AG08396 (cell line): ENCODE data around the gene IFT52.
"Not testable (repeated sequence)": the region's sequence is repeated elsewhere in the genome, so short reads cannot be mapped to it uniquely, and the experiment has no call there.

Experiments
- DNase-seq: peaks from one replicate; pipeline ENCODE4 v3.0.0; 2012; ENCODE audit warnings: low spot score, mixed read lengths

Gene IFT52

DNA sequence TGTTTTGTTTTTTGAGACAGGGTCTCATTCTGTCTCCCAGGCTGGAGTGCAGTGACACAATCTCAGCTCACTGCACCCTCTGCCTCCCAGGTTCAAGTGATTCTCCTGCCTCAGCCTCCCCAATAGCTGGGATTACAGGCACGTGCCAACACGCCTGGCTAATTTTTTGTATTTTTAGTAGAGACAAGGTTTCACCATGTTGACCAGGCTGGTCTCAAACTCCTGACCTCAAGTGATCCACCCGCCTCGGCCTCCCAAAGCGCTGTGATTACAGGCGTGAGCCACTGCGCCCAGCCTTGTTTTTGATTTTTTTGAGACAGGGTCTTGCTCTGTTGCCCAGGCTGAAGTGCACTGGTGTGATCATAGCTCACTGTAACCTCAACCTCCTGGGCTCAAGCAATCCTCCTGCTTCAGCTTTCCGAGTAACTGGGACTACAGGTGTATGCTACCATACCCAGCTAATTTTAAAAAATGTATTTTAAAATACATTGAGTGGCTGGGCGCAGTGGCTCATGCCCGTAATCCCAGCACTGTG, 61.0 kb downstream of the IFT52 start:
- not testable (repeated sequence) for DNase-seq

DNA sequence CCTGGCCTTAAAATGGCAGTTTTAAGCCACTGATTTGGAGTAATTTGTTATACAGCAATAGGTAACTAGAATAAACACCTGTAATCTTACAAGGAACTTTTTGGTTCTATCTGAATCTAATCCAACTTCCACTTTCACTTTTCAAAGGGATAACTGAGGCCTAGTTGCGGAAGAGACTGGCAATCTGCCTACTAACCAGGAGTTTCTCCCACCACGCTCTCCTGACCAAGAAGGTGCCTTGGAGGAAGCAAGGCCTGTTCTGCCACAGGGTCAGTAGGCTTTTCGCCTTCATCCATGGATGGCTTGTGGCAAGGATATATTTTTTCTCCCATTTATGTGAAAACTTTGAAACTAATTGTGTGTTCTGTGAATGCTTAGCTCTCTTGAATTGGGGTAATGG, 63.2 kb downstream of the IFT52 start:
- no peak for DNase-seq

DNA sequence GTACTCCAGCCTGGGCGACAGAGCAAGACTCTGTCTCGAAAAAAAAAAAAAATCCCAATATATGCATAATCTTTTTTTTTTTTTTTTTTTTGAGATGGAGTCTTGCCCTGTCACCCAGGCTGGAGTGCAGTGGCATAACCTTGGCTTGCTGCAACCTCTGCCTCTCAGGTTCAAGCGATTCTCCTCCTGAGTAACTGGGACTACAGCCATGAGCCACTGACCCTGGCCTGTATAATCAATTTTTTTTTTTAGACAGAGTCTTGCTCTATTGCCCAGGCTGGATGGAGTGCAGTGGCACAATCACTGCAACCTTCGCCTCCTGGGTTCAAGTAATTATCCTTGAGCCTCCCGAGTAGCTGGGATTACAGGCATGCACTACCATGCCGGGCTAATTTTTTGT, 64.4 kb downstream of the IFT52 start:
- not testable (repeated sequence) for DNase-seq

DNA sequence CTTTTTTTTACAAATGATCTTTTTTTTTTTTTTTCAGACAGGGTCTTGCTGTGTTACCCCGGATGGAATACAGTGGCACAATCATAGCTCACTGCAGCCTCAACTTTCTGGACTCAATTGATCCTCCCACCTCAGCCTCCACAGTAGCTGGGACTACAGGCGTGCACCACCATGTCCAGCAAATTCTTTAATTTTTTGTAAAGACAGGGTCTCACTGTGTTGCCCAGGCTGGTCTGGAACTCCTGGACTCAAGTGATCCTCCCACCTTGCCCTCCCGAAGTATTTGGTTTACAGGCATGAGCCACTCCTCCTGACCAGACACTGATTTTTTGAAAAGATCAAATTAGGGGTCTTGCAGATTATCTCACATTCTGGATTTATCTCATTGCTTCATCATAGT, 65.2 kb downstream of the IFT52 start:
- no peak for DNase-seq

DNA sequence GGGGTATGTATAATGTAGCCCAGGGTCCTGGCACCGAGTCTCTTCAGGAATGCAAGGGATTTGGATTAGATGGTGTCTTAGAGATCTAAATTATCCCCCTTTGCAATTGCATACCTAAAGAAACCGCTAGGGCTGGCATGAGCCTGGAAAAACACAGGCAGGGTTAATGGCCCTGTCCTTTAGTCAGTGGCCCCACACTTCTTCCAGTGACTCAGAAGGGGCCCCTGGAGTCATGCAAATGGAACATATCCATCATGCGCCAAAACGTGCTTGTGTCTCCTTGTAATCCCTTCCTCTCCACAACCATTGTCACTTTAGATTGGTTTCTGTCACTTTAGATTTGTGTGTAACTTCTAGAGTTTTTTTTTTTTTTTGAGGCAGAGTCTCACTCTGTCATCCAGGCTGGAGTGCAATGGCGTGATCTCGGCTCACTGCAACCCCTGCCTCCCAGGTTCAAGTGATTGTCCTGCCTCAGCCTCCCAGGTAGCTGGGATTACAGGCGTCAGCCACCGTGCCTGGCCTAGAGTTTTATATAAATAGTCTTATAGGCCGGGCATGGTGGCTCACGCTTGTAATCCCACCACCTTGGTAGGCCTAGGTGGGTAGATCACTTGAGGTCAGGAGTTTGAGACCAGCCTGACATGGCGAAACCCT, 67.5 kb downstream of the IFT52 start:
- no peak for DNase-seq

DNA sequence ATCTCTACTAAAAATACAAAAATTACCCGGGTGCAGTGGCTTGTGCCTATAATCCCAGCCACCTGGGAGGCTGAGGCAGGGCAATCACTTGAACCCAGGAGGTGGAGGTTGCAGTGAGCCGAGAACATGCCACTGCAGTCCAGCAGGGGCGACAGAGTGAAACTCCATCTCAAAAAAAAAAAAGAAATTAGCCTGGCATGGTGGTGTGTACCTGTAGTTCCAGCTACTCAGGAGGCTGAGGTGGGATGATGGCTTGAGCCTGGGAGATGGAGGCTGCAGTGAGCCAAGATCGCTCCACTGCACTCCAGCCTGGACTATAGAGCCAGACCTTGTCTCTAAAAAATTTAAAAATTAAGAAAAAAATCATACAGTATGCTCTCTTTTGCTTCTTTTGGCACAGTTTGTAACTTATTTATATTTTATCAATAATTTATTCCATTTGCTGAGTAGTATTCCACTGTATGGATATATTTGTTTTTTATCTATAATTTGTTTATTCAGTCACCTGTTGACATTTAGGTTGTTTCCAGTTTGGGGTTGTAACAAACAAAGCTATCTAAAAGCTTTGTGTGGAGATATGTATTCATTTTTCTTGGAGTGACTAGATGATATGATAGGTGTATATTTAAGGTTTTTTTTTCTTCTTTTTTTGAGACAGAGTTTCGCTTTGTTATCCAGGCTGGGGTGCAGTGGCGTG, 68.1 kb downstream of the IFT52 start:
- DNase-seq: no peak

DNA sequence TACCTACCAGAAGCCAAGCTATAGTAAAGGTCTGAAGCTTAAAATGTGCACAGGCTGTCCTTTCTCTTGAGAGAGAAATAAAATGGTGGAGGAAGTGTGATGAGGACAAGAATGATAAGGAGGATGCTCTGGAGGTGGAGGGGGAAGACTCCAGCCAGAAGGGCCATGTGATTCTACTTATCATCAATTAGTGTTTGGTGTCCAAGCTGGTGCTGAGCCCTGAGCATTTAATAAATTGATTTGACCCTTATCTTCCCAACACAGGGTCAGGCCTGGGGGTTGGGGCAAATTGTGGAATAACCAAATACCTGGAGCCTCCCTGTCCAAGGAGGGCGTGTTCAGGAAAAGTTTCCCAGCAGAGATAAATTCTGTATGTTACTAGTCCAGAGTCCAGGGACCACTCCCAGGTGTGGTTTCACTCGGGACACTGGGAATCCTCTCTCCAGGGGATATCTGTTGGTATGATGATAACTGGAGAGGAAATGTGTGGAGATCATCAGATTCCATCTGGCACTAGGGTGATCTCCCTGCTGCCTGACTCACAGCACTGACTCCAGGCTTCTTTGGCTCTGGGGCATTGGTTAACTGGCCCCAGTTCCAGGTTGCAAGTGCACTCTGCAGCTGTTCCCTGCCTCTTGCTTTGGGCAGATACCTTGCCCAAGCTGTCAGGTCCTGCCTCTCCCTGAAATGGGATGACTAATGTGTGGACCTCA, 72.4 kb downstream of the IFT52 start:
- no peak for DNase-seq

DNA sequence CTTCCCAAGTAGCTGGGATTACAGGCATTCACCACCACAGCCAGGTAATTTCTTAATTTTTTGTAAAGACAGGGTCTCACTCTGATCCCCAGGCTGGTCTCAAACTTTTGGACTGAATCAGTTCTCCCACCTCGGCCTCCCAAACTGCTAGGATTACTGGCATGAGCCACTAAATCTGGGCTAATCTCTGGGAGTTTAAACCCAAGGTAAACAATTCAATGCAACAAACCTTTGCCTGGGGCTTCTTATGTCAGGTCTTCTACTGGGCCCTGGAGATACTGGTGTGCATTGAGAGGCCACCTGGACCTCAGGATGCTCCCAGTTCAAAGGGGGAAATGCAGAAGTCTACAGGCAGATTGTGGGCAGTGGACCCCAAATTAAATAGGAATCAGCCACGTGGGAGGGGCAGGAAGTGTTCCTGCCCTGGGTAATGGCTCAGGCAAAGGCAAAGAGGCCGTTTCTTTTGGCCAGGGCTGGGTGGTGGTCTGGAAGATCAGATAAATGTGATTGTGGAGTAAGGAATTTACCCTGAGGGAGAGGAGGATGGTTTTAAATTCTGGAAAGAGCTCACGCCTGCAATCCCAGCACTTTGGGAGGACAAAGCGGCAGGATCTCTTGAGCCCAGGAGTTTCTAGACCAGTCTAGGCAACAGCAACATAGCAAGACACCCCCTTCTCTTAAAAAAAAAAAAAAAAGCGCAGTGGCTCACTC, 74.9 kb downstream of the IFT52 start:
- DNase-seq: no peak

DNA sequence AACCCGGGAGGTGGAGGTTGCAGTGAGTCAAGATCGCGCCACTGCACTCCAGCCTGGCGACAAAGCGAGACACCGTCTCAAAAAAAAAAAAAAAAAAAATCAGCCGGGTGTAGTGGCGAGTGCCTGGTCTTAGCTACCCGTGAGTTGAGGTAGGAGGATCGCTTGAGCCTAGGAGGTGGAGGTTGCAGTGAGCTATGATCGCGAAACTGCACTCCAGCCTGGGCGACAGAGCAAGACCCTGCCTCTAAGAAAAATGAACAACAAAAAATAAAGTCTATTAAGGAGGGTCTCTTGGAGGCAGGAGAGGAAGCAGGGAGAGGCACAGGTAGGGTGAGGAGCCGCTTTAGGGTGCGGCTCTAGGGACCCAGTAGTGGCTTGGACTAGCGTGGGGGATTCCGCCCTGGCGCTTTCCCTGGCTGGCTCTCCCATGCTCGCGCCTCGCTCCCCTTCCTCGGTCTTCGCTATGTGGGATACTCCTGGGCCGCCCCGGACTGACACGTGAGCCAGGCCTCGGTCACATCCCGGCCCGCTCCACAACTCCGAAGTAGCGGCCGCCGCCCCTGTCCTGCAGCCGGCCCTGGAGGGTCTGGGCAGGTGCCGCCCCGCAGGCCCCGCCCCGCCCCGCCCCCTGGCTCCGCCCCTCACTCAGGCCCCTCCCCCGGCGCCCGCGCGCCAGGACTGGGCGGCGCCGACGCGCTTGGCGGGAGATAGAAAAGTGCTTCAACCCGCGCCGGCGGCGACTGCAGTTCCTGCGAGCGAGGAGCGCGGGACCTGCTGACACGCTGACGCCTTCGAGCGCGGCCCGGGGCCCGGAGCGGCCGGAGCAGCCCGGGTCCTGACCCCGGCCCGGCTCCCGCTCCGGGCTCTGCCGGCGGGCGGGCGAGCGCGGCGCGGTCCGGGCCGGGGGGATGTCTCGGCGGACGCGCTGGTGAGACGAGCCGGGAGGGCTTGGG, 75.9 kb downstream of the IFT52 start, which contains the start of gene MYBL2:
MYBL2 (plus strand) TSS at position 739 of the 953 bp plus-strand sequence; CDS start at position 909, 170 bp downstream.
- DNase-seq: peak; percentile 91

DNA sequence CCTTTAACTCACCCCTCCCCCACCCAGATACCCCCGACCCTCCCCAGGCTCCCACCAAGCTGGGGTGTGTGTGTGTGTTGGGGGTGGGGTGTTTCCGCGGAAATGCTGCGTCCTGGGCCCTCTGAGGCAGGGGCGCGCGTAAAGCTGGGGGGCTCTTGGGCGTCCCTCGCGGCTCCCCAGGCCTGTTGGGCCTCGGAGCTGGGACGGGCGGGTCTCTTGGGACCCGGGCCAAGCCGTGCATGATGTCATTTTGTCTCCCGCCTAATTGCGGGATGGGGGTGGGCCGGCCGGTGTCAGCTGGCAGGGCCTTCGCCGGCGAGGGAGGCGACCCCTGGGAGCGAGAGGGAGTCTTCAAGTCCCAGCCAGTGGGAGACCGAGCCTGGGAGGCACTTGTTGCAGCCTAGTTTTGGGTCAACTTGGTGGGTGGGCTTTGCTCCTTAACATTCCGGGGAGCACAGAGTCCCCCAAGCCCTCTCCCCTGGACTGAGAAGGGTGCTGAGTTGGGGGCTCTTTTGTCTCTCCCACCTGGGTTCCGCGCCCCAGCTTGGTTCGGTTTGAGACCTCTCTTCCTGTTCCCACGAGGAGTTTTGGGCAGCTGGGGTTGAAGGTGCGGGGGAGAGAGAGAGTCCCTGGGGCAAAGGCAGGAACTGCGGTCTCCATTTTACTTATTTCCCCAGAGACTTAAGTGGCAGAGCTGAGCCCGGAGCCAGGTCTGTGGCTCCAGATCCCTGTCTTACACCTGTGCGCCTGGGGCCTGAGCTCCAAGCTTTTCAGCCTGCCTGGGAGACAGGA, 76.8 kb downstream of the IFT52 start:
- no peak for DNase-seq

DNA sequence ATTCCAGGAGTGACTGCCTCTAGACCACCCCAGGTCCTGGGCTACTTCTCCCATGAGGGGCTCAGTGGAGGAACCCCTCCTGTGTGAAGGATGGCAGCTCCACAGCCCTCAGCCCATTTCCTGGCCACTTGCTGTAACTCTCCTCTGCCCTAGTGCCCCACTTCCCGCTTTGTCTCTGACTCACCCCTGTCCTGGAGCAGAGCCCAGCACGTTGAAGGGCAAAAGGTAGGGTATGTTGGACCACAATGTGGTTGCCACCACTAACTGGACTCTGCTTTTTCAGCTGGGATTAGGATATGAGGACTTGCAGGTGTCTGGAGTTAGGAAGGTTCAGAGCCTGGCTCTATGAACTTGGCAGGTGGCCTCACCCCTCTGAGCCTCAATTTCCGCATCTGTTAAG, 78.6 kb downstream of the IFT52 start:
- no peak for DNase-seq

DNA sequence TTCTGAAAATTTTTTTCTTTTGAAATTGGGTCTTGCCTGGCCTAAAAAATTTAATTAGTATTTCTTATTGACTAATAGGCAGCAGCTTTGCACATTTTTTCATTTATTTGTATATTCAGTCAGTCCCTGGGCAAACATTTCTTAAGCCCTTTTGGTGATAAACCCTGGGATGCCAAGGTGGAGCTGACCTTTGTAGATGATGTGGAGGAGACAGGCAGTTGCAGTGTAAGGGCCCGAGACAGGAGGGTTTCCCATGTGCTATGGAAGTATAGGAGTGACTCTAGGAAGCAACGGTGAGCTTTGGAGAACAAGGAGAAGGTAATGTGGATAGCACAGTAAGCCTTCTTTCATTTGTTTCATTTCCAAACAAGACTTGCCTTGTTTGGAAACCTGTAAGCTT, 79.7 kb downstream of the IFT52 start:
- DNase-seq: no peak

DNA sequence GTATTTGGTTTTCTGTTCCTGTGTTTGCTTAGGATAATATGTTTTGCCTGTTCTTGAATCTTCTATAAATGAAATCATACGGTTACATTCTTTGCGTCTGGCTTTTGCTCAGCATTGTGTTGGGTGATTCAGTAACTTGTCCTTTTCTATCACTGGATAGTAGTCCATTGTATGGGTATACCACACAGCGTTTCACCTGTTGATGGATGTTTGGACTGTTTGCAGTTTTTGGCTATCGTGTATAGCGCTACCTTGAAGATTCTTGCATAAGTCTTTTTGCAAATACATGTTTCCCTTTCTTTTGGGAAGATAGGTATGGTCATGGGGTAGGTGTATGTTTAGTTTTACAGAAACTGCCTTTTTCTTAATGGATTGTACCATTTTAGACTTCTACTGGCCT, 85.6 kb downstream of the IFT52 start:
- DNase-seq: no peak

DNA sequence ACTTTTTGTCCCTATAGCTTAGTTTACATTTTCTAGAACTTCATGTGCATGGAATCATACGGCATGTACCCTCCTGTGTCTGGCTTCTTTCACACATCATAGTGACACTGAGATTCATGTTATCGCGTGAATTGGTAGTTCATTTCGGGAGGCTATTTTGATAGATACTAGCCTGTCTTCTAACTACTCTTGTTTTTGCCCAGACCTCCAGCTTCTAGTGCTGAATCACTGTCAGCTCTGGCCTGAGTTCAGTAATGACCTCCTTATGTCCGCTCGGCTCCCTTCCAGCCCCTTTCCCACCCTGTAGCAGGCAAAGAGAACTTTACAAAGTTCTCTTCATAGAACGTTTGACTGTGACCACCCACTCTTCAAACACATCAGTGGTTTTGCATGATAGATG, 90.2 kb downstream of the IFT52 start:
- DNase-seq: no peak

DNA sequence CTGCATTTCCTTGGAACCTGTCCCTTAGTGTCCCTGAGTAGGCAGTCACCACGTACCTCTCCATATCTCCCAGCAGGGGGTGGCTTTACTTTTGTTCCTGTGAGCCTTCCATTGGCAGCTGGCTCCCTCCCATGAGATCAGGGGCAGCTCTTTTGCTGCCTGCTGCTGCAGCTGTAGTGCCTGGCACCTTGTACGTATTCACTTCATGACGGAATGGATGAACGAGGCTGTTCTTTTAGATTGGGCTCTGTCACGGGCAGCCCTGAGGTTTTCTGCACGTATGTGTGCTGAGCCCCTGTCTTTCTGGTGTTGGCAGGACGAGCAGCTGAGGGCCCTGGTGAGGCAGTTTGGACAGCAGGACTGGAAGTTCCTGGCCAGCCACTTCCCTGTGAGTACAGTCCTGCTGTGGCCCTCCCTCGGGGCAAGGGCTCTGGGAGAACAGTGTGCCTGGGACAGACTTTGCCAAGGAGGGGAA, 90.8 kb downstream of the IFT52 start:
- DNase-seq: no peak

DNA sequence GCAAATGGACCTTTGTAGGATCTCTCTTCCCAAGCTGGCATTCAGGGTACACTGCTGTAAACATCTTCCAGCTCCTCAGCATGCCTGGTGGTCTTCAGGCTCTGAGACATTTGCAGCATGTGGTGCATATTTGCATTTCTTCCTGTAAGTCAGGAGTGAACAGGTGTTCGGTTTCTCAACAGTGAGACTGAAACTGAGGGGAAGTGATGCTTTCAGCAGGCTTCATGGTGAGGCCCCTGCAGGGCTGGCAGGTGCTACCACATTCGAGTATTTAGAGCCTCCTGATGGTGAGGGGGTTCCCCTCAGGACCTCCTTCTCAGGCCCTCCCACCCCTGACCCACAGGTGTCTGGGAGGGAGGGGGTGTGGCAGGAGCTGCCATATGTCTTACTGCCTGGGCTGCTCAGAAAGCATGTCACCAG, 91.3 kb downstream of the IFT52 start:
- no peak for DNase-seq

DNA sequence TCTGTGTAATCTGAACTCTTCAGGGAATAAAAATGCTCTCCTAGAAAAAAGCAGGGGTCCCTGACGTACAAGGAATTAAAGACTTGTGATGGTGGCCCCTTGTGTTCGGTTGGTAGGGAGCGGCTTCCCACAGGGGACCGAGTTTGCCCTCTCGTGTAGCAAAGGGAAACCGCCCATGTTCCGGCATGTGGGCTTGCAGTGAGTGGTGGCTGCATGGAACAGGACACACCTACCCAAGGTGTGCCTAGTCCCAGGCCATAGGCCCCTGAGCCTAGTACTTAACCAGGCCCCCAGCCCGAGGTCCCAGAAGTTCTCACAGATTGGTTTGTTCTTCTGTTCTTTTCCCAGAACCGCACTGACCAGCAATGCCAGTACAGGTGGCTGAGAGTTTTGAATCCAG, 91.7 kb downstream of the IFT52 start:
- DNase-seq: no peak

DNA sequence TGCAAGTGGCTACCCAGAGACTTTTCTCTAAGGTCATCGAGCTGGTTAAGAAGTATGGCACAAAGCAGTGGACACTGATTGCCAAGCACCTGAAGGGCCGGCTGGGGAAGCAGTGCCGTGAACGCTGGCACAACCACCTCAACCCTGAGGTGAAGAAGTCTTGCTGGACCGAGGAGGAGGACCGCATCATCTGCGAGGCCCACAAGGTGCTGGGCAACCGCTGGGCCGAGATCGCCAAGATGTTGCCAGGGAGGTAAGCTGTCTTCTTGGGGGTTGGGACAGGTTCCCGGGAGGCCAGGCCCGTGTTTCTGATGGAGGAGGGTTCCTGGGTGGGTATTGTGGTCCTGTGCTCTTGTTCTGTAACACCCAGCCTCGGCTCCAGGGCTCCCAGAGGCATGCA, 96.1 kb downstream of the IFT52 start:
- no peak for DNase-seq

DNA sequence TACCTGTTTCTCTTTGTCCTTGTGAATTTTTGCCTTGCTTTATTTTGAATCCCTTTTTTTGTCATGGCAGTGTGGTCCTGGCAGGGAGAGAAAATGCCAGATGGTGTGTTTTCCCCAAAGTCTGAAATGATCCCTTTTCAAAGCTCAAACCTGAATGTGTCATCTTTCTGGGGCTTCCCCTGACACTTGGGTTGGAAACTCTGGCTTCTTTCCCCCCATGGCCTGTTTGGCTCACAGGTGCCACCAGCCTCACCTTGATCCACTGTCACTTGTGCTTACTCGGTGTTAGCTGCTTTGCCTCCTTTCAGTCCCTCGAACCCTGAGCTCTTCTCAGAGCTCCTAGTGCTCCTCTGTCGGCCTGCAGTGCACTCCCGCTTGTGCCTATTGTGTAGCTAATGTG, 98.4 kb downstream of the IFT52 start:
- no peak for DNase-seq

DNA sequence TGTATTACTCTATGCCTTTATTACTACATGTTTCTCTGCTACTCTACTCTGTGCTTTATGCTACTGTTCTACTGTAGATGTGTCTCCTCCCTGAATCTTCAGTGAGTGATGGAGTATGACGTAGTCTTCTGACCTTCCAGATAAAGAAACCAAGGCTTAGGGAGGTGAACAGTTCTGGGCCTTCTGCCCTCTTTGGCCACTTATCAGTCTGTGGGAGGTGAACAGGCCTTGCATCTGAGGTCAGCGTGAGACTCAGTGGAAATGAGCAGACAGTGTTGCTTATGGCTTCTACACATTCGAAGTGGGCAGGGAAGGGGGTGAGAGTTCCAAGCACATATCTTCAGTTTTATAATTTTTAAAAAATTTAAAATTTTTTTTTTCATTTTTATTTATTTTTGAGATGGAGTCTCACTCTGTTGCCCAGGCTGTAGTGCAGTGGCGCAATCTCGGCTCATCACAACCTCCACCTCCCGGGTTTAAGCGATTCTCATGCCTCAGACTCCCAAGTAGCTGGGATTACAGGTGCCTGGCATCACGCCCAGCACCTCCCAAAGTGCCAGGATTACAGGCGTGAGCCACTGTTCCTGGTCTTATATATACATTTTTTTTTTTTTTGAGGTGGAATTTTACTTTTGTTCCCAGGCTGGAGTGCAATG, 100.3 kb downstream of the IFT52 start:
- DNase-seq: no peak
